Kidney epithelial cell (primary cell): ENCODE results near the gene GPC6. TPM values are rescaled to one million over a fixed set of nuclear protein-coding genes. Genes with fewer than 3 reads are reported as not detected.

Experiments used
- DNase-seq: peaks from one replicate; pipeline ENCODE4 v3.0.0-alpha.2; 2010; ENCODE audit warnings: low read depth
- H3K27me3 ChIP-seq: 2 replicates; pipeline ENCODE4 v1.6.0; 2011; ENCODE audit warnings: low read length; ENCODE audit not compliant: control insufficient read depth, insufficient read depth
- H3K36me3 ChIP-seq: 2 replicates; pipeline ENCODE4 v1.5.1; 2011; ENCODE audit warnings: low read length; ENCODE audit not compliant: control insufficient read depth, insufficient read depth
- H3K4me3 ChIP-seq: 2 replicates; pipeline ENCODE4 v1.5.1; 2011; ENCODE audit warnings: low read depth, mild to moderate bottlenecking, control low read depth, low read length
- CTCF ChIP-seq: IDR thresholded peaks from 2 replicates; pipeline ENCODE4 v1.5.1; 2011; ENCODE audit warnings: mild to moderate bottlenecking, moderate library complexity, low read length, control low read depth, inconsistent platforms; ENCODE audit not compliant: insufficient read depth, poor library complexity, severe bottlenecking
- total RNA-seq: library from RNA; depleted of rRNA; stranded (reverse); fragments of >200 nt; gene quantifications from 2 replicates; pipeline ENCODE4 v1.2.3, GENCODE V29; 2015

GPC6 gene
- total RNA-seq, 1 donor from 2014 or later = 62.7 TPM

- Histone ChIP-seq H3K36me3 (no peaks in the 10 kb centered on the region), H3K27me3 (no peaks in the 10 kb centered on the region), H3K4me3 (no peak overlapping the region)
- TF ChIP-seq CTCF = no peak
- DNase-seq = no peak
Measured at GRCh38 chr13:93547886-93548285, 321.3 kb downstream of the GPC6 start.

- no peak for DNase-seq
- Histone ChIP-seq H3K36me3 (no peaks in the 10 kb centered on the region), H3K4me3 (no peak overlapping the region), H3K27me3 (no peaks in the 10 kb centered on the region)
- no peak for TF ChIP-seq CTCF
Measured at GRCh38 chr13:93549326-93550005, 322.9 kb downstream of the GPC6 start.

- Histone ChIP-seq H3K4me3 (no peak overlapping the region), H3K36me3 (no peaks in the 10 kb centered on the region), H3K27me3 (no peaks in the 10 kb centered on the region)
- TF ChIP-seq CTCF = no peak
- no peak for DNase-seq
Measured at GRCh38 chr13:93550236-93550635, 323.6 kb downstream of the GPC6 start.

GRCh38 chr13:93552596-93552995 is 326.0 kb downstream of the GPC6 start:
- no peak for DNase-seq
- TF ChIP-seq CTCF = no peak
- H3K4me3 ChIP-seq = no peak overlapping the region
- no peaks in the 10 kb centered on the region for H3K27me3 ChIP-seq
- H3K36me3 ChIP-seq = no peaks in the 10 kb centered on the region

GRCh38 chr13:93554514-93554913 is 327.9 kb downstream of the GPC6 start:
- TF ChIP-seq CTCF = no peak
- no peaks in the 10 kb centered on the region for H3K36me3 ChIP-seq
- no peak for DNase-seq
- no peak overlapping the region for H3K4me3 ChIP-seq
- H3K27me3 ChIP-seq = no peaks in the 10 kb centered on the region

GRCh38 chr13:93558637-93559036 is 332.0 kb downstream of the GPC6 start:
- no peak for DNase-seq
- Histone ChIP-seq H3K4me3 (no peak overlapping the region), H3K36me3 (no peaks in the 10 kb centered on the region), H3K27me3 (no peaks in the 10 kb centered on the region)
- no peak for TF ChIP-seq CTCF
